HK-2 (cell line): ENCODE measurements around the gene ANKRD29.
"Not testable (repeated sequence)": the region's sequence is repeated elsewhere in the genome, so short reads cannot be mapped to it uniquely, and the experiment has no call there.

ENCODE experiments used
- DNase-seq: peaks from one replicate; pipeline ENCODE4 v3.0.0-alpha.2; 2018; ENCODE audit not compliant: unreplicated experiment

ANKRD29 gene

DNA sequence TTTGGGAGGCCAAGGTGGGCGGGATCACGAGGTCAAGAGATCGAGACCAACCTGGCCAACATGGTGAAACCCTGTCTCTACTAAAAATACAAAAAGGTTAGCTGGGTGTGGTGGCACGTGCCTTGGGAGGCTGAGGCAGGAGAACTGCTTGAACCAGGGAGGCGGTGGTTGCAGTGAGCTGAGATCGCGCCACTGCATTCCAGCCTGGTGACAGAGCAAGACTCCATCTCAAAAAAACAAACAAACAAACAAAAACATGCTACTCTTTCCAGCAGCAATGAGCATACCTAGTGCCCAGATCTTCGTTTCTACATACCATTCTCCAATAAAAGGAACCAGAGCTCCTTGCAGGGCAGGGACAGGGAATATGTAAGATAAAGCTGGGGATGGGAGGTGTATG is 105.2 kb downstream of the ANKRD29 start:
- not testable (repeated sequence) for DNase-seq

GRCh38 chr18:23556145-23556780 is 106.4 kb downstream of the ANKRD29 start:
- DNase-seq, result no peak

GRCh38 chr18:23553887-23554286 is 108.8 kb downstream of the ANKRD29 start:
- DNase-seq, result no peak

DNA sequence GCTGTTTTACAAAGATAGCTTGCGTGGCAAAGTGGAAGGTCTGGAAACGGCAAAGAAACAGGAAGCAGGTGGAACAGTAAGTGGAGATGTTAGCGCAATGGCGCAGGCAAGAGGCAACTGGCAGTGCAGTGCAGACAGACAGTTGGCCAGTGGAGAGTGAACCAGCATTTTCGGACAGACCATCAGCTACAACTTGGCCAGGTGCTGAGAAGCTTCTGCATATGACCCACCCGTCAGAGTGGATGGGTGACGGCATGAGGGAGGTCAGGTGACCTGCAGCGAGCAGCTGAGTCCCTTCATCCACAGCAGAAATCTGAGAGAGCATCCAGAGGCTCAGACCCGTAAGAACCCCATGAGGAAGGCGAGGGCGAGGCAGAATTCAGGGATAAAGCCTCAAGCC is 110.2 kb downstream of the ANKRD29 start:
- no peak for DNase-seq

DNA sequence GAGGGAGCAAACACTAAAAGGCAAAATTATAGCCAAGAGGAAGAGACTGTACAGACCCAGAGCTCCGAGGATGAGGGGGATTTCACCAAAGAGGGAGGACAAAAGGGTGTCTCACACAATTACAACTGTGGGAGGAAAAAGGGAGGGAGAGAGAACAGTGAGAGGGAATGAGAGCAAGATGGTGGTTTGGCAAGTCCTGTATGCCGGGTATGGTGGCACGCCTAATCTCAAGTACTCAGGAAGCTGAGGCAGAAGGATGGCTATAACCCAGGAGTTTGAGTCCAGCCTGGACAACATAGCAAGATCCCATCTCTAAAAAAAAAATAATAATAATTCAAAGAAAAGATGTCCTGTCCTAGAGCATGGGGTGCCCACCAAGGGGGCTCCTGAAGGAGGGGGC is 110.7 kb downstream of the ANKRD29 start:
- no peak for DNase-seq

GRCh38 chr18:23550898-23551297 is 111.8 kb downstream of the ANKRD29 start:
- no peak for DNase-seq
